CD4-positive, alpha-beta T cell treated with Interferon alpha-2 for 1 hour (primary cell): ENCODE measurements around the gene SLC6A2.
"Not testable (repeated sequence)": the region's sequence is repeated elsewhere in the genome, so short reads cannot be mapped to it uniquely, and the experiment has no call there.

Source experiments
- DNase-seq, 2 donors: peaks; one replicate each; pipeline ENCODE4 v3.0.0-alpha.2; 2020 to 2022

SLC6A2 gene

DNA sequence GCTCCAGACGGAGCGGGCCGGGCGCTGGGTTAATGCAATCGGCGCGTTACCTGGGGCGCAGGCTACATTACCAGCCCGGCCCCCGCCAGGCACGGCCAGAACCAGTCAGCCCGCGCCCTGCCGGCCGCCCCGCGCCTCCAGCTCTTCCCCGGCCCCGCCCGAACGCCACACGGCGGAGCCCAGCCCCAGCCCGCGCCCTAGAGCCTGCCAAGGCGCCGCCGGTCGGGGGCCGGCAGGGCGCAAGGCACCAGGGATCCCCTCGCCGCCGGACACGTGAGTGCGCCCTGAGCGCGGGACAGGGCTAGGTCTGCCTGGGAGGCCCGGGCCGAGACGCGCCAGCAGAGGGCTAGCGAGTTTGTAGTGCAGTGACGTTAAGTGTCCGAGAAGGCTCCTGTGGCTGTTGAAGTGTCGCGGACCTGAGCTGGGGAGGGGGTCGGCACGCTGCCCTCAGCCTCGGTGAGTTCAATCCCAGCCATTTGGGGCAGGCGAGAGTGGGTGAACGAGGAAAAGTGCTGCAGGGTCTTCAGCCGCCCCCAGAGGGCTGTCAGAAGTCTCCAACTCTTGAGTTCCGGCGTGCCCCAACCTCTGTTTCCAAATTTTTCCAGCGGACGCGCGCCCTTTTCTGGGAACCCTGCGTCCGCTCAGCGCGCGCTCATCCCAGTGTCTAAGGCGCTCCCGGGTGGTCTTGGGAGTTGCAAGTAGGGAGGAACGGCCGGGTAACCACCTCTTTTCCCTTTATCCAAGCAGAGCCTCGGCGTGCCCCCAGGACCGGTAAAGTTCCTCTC lies at the start of gene SLC6A2:
TSS of gene SLC6A2 (plus strand) at position 92 of the 785 bp plus-strand sequence. CDS start 707 bp downstream, outside the sequence.
- DNase-seq: no peak

DNA sequence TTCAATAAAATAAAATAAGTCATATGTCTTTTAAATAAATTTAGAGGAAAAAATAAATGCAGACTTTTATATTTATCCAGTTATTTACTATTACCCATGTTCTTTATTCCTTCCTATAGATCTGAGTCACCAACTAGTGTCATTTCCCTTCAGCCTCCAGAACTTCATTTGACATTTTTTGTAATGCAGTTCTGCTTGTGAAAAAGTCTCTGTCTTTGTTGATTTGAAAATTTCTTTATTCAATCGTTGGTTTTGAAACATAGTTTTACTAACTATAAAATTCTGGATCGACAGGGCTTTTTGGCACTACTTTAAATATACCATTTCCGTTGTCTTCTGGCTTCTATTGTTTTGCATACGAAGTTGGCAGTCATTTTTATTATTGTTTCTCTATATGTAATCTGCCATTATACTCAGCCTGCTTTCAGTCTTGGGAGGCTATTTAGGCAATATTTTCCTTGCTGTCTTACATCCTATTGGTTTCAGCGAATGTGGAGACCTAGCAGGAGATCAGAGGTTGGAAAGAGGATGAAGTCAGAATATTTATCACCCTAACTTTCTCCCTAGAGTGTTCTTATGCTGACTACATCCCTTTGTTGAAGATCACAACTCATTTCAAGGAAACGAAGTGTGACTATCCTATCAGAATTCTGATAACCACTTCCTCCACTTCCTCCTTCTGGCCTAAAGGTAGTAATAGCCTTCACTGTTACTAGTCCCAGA lies 42.0 kb upstream of the SLC6A2 start:
- DNase-seq: no peak

DNA sequence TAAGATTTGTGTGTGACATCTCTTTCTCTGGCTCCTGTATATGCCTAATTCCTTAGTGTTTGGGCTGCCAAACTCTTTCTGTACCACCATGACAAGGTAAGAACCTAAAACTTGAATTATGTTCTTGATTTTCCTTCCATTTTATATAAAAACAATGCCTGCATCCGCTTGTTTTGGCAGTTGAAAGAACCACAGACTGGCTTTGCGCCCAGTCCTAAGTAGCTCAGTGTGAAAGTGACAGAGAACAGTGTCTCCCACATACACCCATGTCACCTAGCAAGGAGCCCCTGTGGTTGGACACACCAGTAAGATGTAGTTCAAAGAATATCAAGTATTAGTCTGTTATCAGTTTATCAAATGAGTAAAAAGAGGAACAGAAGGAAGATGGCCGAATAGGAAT lies 40.7 kb upstream of the SLC6A2 start:
- no peak for DNase-seq

DNA sequence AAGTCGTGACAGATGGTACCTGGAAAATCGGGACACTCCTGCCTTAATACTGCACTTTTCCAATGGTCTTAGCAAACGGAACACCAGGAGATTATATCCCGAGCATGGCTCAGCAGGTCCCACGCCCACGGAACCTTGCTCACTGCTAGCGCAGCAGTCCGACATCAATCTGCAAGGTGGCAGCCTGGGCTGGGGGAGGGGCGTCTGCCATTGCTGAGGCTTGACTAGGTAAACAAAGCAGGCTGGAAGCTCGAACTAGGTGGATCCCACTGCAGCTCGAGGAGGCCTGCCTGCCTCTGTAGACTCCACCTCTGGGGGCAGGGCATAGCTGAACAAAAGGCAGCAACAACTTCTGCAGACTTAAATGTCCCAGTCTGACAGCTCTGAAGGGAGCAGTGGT lies 40.1 kb upstream of the SLC6A2 start:
- DNase-seq: not testable (repeated sequence)

DNA sequence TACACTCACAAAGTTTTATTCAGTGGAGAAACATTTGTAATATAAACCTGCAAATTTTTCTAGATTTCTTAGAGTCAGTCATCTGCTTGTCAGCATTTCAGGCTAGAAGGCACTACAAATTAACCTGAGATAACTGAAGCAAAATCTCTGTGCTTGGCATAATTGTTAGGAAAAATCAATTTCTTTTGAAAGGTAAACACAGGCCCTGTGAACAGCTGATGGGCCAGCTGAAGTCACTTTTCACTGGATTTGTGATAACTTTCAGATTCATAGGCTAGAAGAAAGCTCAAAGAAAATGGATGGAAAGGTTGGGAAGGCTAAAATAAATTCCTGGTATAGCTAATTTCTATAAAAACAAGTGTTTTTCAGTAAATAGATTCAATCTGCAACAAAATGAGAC lies 34.0 kb upstream of the SLC6A2 start:
- no peak for DNase-seq

DNA sequence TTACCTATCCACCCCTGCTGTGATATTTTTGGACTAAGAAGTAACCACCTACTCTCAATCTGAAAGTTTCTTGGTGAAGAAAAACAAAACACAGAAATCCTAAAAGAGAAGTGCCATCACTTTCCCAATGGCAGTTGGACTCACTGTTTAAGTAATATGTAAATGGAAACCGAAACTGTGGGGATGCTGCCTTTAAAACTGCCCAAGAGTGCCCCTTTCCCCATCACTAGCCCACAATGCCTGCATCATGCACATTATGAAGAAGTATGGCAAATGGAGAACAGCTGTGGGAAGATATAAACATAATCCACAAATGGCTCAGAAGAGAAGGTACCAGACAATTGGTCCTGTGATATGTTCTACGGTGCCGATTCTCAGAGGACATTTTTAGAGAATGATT lies 33.5 kb upstream of the SLC6A2 start:
- DNase-seq: no peak

DNA sequence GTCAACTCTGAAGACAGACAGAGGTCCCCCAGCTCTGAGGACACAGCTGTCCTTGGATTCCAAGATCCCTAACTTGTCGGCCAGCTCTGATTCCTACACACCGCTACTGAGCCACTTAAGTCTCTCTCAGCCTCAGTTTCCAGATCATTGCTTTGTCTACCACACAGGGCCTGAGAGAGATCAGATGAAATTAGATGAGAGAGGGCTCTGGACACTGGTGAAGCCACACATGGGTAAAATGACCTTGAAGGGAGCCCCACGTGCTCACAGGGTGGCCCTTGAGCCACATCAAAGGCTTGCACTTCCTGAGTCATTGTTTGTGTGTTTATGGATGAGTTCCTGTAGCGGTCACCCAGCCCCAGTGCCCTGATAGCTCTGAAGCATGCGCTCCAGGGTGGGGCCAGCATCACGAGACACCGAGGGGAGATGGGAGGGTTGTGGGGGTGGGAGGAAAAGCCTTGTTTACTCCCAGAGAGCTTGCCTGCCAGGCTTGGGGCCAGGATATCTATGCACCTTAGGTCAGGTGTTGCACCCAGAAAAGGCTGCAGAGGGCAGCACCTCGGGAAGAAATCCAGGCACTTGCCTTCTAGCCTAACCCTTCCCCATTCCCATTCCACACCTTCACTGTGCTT lies 32.7 kb upstream of the SLC6A2 start:
- no peak for DNase-seq

DNA sequence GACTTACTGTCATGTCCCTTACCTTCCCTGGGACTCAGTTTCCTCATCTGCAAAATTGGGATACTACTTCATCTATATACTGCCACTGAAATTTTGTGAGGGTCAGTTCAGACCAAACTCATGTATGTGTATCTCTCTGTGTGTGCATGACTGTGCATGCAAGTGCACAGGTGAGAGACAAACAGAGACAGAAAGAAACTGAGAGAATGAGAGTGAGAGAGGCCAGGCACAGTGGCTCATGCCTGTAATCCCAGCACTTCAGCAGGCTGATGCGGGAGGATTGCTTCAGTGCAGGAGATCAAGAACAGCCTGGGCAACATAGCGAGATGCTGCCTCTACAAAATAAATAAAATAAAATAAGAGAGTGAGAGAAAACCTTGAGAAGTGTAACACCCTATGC lies 32.1 kb upstream of the SLC6A2 start:
- no peak for DNase-seq

DNA sequence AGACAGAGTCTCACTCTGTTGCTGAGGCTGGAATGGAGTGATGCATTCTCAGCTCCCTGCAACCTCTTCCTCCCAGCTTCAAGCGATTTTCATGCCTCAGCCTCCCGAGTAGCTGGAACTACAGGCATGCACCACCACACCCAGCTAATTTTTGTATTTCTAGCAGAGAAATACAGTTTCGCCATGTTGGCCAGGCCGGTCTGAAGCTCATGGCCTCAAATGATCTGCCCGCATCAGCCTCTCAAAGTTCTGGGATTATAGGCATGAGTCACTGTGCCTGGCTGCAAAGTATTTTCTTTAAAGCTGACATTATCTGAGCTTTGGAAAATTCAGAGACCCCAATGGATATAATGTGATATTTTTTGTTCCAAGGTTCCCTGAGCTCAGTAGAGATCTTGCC lies 31.1 kb upstream of the SLC6A2 start:
- no peak for DNase-seq

DNA sequence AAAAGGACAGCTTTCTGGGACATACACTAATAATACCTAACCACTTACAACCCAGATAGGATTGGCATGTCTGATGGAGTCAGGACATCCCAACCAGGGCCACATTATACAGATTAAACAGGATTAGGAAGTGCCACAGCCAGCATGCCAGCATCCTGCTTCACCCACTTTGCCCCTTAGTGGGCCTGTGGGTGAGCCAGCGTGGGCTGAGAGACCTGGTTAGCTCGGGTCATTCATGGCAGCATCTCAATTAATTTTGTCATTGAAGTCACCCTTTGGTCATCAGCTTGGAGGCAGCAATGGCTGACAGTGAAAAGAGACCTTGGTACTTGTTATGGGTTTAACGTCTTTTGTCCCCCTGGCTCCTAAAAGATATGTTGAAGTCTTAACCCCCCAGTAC lies 29.9 kb upstream of the SLC6A2 start:
- no peak for DNase-seq

DNA sequence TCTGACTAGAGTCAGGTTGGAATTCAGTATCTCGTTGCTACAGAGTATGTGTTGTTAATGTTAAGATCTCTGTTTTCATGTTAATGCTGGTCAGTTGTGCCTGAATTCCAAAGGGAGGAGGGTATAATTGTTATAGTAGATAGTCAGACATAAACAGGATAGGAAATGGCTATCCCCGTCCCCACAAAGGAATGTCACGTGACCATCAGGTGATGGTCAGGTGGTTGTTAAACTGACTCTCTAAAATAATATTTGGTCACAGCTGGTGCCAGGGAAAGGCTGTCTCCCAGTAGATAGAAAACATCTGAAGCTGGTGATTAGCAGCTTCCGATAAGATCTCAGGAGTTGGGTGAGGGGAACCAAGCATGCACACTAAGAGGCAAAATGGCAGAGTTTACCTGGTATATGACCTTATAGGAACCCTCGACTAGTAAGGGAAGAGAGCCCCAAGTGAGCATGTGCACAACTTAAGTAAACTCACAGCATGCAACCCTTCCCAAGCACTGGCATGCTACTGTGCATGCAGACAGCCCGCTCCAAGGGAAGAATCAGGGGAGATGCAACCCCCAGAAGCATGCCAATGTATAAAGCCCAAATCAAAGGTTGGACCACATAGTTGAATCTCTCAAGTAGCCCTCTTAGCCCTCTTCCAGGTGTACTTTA lies 27.4 kb upstream of the SLC6A2 start:
- DNase-seq: no peak

DNA sequence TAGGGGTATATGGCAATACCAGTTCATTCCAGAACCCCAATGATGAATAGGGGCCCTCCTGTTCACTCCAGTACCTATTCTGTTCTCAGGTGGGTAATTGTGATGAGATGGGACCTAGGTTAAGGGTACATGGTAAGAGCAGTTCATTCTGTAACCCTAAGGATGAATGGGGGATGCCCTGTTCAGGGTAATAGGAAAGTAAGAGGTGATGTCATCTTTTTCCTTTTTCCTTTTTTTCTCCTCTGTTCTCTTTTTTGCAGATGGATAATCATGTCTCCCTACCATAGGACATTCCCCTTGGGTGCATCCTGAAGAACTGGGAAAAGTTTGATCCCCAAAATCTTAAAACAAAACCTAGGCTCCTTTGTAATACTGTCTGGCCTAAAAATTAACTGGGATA lies 25.0 kb upstream of the SLC6A2 start:
- no peak for DNase-seq

DNA sequence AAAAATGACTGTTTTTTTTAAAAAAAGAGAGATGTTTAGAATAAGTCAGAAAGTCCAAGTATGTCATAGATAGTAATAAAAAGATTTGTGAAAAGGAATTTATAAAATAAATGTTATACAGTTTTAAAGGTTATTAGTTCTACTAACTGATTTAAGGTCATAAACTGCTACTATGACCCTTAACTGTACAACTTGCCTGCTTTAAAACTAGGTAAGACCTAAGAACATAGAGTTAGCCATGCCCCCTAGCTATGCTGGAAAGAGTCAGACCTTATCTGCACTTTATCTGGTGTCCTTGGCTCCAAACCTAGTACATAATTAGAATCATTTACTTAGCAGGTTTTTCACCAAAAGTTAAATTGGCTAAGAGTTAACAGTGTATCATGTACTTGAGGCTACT lies 23.5 kb upstream of the SLC6A2 start:
- no peak for DNase-seq

DNA sequence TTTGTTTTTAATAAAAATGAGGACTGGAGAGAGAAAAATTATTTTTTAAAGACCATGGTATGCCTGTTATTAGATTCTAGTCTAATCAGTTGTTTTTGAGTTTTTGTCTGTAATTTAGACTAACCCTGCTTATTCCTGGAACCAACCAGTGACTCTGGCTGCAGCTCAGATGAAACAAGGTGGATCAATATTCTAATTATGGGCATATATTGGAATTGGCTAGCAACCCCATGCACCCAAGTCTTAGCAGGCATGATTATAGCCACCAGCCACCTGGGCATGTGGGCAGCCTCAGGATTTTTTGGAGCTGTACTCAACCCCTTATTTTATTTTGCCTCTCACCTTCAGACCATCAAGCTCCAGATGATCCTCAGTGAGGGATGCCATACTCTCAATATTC lies 21.6 kb upstream of the SLC6A2 start:
- no peak for DNase-seq

DNA sequence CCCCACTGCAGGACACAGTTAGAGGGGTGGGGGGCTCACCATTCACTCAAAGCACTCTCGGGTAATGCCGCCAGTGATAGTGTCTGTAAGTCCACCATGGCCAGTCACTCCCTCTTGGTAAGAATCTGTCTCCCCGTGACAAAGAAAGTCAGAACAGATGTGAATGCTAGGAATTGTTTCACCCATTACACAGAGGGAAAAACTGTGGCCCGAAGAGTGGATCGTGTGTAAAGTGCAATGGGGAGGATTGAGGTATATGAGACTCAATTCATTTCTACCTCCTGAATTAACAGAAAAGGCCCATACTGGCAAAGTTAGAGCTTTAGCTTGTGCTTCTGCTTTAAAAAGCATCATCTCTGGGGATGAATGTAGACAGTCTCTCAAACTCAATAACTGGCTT lies 17.5 kb upstream of the SLC6A2 start:
- DNase-seq: no peak

DNA sequence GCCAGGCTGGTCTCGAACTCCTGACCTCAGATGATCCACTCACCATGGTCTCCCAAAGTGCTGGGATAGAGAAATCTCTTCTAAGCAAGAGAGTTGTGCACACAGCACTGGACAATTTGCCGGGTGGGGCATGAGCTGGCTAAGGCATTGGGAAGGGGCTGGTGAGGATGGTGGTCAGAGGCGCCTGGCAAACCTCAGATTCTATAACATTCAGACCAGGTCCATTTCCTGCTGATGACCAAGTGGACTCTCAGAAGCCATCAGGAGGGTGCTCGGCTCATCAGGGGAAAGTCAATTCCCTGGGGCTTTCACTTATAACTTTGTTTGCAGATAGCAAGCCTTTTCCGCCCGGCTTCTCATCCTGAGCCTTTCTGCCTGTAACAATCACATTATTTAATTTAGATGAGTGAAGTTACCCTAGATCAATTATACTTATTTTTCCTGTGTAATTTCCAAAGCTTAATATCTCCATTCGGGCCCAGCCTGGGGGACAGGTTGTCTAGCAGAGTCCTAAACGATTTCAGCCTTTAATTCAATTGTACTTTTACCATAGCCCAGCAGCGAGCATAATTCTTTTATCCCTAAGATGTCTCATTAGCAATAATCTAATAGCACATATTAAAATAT lies 15.0 kb upstream of the SLC6A2 start:
- DNase-seq: no peak

DNA sequence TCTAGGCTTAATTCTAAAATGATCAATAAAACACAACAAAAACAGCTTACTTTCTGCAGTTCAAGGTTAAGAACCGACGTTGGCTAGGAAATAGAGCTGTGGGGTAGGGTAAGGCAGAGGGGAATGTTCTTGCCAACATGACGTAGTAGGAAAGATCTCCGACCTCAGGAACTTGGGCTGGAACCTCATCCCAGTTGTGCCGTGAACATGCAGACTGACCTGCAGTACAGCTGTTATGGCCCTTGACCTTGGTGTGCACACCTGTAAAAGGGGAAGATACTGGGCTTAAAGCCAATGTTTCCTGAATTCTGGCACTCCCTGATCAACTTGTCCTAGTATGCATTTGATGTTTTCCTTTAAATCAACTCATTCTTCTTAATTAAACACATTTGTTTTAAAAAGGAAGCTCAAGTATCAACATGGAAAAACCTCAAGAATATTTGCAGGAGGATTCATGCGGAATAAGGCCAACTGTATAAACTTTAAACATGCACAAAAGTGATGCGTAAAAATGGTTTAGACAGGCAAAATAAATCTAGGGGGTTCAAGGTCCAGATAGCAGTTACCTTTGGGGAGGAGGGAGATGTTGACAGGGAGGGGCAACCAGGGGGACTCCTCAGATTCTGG lies 14.2 kb upstream of the SLC6A2 start:
- DNase-seq: no peak

DNA sequence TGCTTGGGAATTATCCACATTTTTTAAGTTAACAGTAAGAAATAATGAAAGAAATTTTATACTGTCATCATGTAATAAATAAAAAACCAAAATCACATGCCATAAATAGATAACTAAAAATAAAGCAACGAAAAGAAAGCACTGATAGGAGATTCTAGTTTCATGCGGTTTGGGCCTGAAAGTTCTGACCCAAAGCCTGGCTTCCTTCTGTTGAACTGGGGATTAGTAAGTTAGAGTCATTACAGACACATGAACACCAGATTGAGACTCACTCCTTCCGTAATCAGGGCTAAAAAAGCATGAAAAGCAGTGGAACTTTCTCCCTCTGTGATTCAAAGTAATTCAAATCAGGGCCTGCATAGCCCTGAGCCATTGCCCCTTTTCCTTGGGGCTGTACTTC lies 13.2 kb upstream of the SLC6A2 start:
- no peak for DNase-seq

DNA sequence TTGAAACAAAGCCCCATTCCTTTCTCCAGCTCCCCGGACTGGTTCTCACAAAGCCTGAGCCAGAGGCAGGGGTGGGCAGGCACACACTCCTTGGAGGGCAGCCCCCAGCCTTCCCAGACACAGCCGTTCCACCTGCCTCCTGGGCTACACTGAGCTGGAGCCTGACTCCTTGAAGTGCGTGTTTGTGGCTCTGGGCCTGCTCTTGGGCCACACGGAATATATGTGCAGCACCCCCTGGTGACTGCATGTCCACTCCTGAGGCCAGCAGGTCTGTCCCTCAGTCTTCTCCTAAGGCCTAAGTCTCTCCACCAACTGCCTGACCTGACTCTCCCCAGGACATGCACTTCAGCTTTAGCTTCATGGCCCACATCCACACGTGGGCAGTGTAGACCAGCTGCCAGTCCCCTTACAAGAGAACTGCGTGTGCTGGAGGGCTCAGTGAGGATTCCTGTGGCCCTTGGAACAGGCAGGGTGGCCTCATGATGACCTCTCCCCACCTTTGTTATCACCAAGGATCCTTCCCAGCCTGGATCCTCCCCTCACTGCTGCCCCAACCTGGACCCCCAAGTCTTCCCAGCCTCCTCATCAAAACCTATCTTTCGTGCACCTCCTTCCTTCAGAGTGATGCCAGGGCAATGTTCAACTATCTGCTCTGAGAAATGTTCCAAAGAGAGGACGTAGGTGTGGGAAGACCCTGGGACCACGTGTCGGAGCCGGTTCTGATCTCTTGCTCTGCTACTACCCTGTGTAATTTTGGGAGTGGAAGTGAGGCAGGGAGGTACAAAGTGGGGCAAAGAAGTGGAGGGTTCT lies 12.4 kb upstream of the SLC6A2 start:
- no peak for DNase-seq

DNA sequence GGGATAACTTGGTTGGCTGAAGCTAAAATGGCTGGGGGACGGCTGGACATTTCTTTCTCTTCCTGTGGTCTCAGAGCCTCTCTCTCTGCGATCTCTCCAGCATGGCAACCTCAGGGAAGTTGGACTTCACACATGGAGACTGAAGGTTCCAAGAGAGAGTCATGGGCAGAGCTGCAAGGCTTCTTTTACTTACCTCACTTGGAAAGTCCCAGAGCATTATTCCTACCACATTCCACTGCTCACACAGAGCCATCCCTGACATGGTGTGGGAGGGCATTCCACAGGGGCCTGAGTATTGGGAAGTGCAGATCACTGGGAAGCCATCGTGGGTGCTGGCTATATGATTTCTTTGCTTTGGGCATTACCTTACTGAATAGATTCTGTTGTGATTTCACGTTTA lies 9.8 kb upstream of the SLC6A2 start:
- DNase-seq: no peak

DNA sequence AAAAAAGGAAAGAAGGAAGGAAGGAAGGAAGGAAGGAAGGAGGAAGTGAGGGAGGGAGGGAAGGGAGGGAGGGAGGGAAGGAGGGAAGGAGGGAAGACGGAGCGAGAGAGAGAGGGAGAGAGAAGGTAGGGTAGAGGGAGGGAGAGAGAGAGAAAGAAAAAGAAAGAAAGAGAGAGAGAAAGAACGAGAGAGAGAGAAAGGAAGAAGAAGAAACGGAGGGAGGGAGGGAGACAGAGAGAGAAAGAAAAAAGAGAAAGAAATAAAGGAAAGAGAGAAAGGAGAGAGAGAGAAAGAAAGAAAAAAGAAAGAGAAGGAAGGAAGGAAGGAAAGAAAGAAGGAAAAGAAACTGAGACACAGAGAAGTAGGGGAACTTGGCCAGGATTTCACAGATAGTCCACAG lies 8.4 kb upstream of the SLC6A2 start:
- DNase-seq: no peak

DNA sequence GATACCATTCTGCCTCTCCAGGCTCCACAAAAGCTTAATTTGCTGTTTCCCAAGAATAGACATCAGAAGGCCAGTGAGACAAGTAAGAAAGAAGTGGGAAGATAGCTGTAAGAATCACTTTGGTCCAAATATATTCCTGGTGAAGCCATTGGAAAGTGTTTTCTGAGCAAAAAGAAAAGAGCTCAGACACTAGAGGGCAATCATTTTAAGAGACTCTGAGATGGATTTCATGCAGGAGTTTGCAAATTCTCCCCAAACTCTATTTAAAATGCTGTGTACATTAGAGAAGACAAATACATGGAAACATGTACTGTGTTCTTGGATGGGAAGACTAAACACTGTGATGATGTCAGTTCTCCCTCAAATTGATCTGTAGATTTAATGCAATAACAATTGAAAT lies 8.0 kb upstream of the SLC6A2 start:
- DNase-seq: no peak
